NK-92 treated with Interleukin-12 subunit alpha and Interleukin-12 subunit beta, amount 100 ng/mL, for 24 hours (cell line): ENCODE measurements around the gene KCNH2.
A peak's percentile ranks its signal among the peaks of the same experiment; 100 is the strongest.

Experiments used
- DNase-seq: peaks from one replicate; lab custom pipeline; 2025; lab: John Stamatoyannopoulos, UW

Gene KCNH2

GRCh38 chr7:150947761-150948651 is 30.1 kb downstream of the KCNH2 start:
- DNase-seq: no peak

- DNase-seq: no peak
Observed at GRCh38 chr7:150947241-150947745, 30.8 kb downstream of the KCNH2 start.

GRCh38 chr7:150946421-150947240 is 31.5 kb downstream of the KCNH2 start:
- DNase-seq: no peak

- no peak for DNase-seq
Observed at GRCh38 chr7:150945853-150946420, 32.2 kb downstream of the KCNH2 start.

- no peak for DNase-seq
Observed at GRCh38 chr7:150945171-150945852, 32.8 kb downstream of the KCNH2 start.

GRCh38 chr7:150944066-150945042 is 33.8 kb downstream of the KCNH2 start:
- no peak for DNase-seq

- DNase-seq: no peak
Observed at GRCh38 chr7:150943453-150943814, 34.7 kb downstream of the KCNH2 start.

- no peak for DNase-seq
Observed at GRCh38 chr7:150942591-150943452, 35.3 kb downstream of the KCNH2 start.

GRCh38 chr7:150942001-150942590 is 36.0 kb downstream of the KCNH2 start:
- peak; percentile 21 for DNase-seq

GRCh38 chr7:150941351-150942000 is 36.6 kb downstream of the KCNH2 start:
- no peak for DNase-seq

GRCh38 chr7:150940431-150941102 is 37.6 kb downstream of the KCNH2 start:
- DNase-seq: no peak

GRCh38 chr7:150939466-150939865 is 38.7 kb downstream of the KCNH2 start:
- DNase-seq: no peak

- no peak for DNase-seq
Observed at GRCh38 chr7:150939052-150939451, 39.1 kb downstream of the KCNH2 start.

- DNase-seq: no peak
Observed at GRCh38 chr7:150938566-150938965, 39.6 kb downstream of the KCNH2 start.

GRCh38 chr7:150937848-150938561 is 40.1 kb downstream of the KCNH2 start:
- DNase-seq: no peak

- DNase-seq: no peak
Observed at GRCh38 chr7:150936018-150936417, 42.1 kb downstream of the KCNH2 start.

GRCh38 chr7:150935149-150935548 is 43.0 kb downstream of the KCNH2 start:
- DNase-seq: no peak
